A172 (cell line): Measurements from ENCODE around the gene DTHD1. TPM values are rescaled to one million over a fixed set of nuclear protein-coding genes. Genes with fewer than 3 reads are reported as not detected.

Source experiments
- DNase-seq: peaks from one replicate; pipeline ENCODE4 v3.0.0-alpha.2; 2015; ENCODE audit warnings: low spot score
- total RNA-seq: library from RNA; depleted of rRNA; stranded (reverse); fragments of >200 nt; shearing (Covaris generic); gene quantifications from 2 replicates; pipeline ENCODE4 v1.2.3, GENCODE V29; 2014; rRNA removed

Gene DTHD1
- total RNA-seq = not detected in 2 replicates

DNA sequence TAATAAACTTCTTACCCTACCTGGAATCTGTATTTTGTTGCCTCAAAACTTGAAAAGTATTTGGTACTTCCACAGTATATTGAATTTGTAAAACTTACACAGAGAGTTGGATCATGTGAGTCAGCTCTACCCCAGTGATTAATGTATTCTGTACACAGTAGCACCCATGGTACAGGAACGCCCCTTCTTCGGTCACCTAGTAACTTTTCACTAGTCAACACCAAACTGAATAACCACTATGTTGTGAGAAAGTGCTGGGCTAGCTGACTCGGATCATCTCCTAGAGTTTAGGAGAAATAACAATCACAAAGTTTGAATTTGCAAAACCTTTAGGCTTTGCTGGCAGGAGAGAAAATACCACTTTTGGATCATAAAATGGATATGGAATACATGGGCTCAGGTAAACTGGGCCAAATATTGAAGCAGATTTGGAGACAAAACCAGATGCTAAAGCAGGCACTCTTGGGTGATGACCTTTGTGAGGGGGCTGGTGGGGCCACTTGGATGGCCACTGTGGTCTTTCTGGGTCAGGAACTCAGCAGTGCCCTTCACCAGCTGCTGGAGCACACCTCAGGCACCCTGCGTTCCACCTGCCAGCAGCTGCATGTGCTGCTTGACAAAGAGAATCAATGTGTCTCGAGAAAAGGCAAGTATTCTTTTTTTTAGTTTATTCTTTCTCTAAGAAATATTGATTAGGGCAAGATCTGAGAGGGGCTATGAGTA is at the start of gene DTHD1:
DTHD1 (plus strand) TSS at position 233 of the 723 bp plus-strand sequence; CDS start at position 376, 143 bp downstream.
- peak; percentile 28 for DNase-seq

DNA sequence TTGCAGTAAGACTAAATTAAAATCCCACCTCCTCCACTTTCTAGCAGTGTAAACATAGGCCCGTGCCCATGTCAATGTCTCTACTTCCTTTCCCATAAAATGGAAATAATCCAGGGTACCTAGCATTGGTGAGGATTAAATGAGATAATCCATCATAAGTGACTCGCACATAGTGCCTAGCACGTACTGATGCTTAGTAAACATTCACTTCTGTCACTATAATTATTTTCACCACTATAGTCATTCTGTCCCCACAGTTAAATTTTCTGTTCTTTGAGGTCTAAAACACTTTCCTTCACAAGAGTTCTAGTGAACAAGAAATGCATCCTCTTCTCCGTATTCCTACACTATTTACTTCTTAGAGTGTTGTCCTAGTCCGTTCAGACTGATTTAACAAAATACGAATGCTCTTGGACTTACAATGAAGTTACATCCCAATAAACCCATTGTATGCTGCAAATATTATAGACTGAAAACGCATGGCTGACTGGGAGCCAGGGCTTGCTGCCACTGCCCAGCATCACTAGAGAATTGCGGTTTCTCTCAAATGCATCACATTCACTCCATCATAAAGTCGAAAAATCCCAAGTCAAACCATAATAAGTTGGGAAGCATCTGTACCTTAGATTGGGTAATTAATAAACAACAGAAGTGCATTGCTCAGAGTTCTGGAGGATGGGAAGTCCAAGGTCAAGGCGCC is 47.7 kb upstream of the DTHD1 start:
- DNase-seq = no peak

DNA sequence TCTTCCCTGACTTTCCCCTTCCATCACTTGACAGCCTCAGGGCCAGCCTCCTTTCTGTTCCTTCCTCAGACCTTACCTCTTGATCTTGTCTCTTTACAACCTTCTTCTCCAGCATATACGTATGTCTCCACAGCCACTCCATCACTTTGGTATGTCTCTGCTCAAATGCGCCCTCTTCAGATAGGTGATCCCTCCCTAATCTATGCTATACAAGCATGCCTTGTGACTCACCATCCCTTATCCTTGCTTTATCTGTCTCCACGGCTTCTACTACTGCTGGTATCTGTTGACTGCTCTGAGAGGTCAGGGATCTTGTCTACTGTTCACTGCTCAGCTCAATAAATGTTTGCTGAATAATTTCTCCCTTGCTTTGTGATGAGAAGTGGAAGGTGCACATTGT is 46.1 kb upstream of the DTHD1 start:
- peak; percentile 58 for DNase-seq

DNA sequence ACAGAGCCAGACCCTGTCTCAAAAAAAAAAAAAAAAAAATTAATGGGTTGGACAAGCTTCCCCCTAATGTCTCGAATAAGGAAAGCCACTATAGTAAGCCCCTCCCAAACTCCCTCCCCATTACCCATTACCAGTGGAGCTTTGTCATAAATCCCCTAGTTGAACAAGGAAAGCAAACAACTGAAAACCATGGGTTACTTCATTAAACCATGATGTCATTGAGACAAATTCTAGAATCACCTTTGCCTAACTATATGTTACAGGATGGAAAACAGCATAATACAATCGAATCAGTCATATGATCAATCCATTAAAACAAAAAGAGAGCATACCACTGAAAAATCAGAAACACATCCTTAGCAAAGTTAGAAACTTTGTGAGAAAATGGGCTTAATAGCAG is 45.3 kb upstream of the DTHD1 start:
- no peak for DNase-seq

DNA sequence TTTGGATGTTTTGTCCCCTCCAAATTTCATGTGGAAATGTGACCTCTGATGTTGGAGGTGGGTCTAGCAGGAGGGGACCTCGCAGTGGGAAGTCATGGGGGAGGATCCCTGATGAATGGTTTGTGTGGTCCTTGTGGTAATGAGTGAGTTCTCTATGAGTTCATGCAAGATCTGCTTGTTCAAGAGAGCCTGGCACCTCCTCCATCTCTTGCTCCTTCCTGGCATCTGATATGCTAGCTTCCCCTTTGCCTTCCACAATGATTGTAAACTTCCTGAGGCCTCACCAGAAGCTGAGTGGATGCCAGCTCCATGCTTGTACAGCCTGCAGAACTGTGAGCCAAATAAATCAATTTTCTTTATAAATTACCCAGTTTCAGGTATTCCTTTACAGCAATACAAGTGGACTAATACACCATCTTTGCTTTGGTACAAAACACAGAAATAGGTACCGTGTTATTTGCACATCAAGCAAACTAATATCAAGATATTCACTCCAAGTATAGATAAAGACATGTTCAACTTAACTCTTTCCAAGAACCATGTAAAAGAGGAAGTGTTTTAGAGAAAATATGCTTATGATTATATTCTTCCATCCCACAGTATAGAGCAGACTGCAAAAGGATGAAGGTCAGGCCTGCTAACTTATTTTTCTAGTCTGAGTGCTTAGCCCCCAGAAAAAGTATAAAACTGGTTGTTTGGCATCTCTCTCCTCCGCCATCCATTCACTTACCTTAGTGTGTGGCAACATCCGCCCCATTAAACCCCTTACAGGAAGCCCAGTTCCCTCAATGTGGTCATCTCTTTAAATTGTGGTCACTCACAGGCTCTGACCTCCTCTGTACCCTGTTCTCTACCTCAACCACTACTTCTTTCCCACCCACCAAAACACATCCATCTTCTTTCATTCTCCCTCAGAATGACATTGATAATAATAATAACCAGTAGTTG is 43.8 kb upstream of the DTHD1 start:
- DNase-seq = no peak

DNA sequence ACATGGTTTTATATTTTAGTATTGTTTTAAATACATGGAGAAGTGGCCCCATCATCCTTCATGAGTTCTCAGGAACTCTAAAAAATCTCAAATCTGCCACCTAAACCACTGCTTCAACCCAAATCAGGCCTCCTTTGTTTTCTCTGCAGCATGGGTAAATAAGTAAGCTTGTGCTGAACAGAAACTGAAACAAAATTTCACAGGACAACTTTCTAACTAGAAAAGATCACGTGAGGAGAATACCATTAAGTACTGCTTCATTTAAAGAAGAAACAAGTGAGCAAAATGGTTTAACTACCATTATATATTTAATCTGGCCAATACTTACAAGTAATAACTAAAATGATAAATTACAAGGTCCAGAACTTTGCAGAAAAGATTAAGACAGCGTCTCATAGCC is 39.6 kb upstream of the DTHD1 start:
- DNase-seq = peak; percentile 10

DNA sequence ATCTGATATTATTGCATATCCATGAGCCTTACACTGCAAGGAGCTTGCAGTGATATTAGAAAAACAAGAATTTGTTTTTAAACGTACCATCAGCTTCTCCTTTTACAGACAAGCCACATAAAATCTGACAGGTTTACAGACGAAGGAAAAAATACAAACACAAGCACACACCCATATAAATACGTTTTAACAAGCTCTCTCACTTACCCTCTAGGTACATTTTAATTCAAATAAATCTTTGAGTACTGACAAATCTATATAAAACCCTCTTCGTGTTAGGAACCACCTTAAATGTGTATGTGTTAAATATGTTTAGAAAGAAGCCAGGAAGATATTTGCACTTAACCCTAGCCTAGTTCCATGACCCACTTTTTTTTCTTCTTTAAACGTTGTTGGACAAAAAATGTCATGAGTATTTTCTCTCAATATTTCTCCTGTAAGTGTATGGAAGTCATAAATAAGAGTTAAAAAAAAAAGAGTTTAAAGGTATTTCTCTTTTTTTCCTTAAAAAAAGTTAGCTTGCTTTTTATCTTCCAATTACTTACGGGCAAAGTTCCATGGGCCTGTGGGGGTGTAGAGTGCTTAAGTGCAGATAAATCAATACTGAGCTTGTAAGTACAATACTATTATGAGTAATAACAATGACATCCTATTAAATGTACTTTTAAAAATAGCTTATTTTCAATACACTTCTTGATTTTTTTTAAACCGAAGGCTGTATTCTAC is 38.6 kb upstream of the DTHD1 start:
- no peak for DNase-seq

DNA sequence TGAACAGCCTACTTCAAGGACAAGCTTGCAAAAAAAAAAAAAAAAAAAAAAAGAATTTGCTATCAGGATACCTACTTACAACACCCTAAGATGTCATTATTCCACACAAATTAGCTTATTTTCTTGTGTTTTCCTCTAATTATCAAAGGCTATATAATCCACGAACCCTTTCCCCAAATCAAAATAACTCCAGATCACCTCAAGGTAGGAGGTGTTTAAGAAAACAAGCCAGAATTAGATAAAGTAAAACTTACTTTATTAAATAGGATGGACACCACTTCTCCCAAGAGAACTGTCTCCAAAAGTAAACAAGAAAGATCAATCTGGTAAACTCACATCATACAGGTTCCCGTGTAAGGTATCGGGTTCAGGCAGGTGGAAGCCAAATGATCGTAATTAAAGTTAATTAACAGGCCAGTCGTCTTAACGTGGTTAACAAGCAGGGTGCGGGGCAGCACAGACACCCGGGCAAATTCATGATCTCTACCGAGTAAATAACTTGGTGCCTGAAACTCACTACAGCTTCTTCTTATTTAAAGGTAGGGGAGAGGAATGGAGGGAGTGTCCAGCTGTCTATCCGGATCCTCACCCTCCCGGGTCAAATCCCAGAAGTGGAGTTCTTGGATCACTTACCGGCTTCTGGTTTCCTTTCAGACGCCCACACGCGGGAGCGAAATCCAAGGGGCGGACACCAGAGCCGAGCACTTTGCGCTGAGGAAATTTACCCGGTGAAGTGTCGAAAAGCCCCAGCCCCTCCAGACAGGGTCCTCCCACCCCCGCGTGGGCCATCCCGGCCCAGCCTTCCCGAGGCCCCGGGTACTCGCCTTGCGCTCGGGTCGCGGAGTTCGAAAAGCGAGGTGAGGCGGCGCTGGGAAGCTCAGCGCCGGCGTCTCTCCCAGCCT is 37.8 kb upstream of the DTHD1 start:
- DNase-seq = peak; percentile 23

DNA sequence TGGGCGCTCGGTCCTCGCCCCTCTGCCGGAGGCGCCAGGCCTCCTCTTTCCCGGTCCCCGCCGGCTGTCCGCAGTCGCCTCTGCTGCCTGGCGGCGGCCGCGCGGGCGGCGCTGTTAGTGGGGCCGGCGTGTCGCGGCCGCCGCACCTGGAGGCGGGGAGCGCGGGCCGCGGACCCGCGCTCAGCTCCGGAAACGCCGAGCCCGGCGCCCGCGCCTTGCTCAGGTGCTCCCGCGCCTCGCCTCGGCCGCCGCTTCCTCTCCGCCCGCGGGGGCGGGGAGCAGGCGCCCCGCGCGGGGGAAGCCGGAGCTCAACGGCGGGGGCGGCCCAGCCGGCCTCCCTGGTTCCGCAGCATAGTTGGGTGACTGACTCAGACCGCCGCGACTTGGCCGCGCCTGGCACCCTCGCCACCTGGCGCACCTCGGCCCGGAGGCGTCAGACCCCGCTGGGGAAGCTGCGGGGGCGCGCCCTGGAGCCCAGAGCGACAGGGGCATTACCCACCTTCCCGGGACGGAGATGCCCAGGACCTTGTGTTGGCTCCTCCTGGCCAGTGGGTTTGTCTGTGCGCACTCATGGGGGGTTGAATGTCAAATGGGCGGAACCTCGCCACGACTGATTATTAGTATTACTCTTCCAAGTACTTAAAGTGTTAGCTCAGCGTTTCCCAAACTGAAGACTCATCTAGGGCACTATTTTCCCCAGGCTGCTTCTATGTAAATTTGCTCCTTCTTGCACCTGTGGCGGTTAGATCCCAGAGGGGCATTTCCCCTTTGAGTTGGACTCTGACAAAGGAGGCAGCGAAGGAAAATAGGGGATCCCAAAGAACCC is 36.9 kb upstream of the DTHD1 start, which contains the start of gene ARAP2:
ARAP2 (minus strand) TSS at position 258 of the 826 bp plus-strand sequence. CDS start 15,028 bp downstream, outside the sequence.
- peak; percentile 33 for DNase-seq

DNA sequence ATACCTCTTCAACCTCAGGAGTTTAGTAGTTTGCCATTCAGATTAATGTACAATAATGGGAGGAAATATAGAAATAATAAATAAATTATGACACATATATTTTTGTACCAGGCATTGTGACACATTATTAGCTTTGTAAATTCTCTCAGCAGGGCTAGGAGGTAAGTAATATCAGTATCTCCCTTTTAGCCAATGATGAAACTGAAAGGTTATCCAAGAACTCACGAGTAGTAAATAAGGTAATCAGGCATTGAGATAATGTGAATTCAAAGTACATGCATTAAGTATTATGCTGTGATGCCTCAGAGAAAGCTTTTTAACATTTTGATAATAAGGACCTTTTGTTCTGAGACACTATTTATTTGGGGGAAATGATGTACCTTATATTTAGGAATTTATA is 31.8 kb upstream of the DTHD1 start:
- no peak for DNase-seq

DNA sequence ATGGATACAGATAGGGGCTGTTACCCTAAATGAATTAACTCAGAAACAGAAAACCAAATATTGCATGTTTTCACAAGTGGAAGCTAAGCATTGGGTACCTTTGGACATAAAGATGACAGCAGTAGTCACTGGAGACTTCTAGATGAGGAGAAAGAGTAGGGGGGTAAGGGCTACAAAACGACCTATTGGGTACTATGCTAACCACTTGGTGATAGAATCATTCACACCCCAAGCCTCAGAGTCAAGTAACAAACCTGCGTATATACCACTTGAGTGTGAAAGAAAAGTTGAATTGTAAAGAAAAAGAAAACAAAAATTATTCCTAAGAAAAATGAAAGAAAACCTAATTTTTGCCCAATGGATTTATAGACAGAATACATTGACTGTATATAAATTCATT is 29.4 kb upstream of the DTHD1 start:
- DNase-seq = no peak

DNA sequence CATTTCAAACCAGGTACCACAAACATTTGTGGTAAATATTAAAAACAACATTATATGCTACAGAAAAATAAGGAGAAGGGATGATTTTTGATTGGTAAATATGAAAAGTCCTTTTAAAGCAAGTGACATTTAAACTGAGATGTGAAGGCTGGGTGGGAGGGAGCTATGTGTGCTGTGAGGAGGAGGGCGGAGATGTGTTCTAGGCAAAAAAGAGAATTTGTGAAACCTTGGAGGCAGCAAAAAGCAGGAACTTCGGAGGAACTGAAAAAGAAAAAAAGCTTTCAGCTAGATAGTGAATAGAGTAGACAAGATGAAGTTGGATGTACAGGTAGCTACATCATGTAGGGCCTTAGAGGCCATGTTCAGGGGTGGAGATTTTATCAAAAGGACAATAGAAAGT is 27.0 kb upstream of the DTHD1 start:
- DNase-seq = no peak

DNA sequence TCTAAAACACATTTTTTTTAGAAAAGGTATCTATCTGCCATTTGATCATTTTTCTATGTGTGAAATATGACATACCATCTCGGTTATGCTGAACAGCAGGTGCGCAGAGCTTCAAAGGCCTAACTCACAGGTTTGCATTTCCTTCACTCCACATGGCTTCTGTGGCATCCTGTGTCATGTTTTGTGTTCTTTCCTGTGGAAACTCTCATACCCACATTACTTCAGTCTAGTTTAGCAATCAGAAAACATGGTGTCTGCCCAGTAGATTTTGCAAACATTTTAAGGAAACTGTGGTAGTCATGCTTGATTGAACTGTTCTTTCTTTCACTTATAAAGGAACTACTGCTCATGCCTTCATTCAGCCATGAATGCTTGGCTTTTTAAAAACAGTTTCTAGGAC is 25.8 kb upstream of the DTHD1 start:
- no peak for DNase-seq

DNA sequence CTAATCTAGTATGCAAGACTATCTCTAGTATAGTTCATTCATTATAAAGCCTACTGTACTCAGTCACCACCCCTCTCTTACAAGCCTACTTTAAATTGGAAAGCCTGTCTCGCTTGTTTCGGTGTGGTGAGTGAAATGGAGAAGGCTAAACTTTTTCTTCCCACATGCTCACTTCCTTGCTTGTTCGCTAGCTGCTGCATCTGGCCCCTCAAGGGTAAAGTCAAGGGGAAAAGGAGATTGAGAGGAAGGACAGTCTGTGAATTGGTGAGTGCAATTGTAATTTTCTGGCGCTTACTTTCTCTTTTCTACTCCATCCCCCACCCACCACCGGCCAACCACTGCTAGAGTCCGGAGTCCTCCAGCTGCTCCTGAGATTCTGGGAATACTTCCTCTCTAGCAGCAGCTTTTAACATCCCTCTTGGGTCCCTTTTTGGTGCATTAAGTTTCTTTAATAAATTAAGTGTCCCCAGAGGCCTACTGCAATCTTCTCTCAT is 25.0 kb upstream of the DTHD1 start:
- no peak for DNase-seq

DNA sequence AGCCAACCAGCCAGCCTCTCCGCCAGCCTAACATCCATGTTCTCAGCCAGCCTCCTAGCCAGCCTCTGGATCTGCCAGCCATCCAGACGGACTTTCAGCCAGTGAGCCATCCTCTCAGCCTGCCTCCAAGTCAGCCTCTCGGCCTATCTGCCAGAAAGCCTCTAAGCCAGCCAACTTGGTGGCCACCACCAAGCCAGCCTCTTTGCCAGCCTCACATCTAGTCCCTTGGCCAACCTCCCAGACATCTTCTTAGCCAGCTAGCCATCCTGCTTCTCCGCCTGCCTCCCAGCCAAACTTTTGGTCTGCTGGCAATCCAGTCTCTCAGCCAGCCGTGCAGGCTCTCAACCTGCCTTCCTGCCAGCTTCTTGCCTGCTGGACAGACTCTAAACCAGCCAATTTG is 20.7 kb upstream of the DTHD1 start:
- no peak for DNase-seq

DNA sequence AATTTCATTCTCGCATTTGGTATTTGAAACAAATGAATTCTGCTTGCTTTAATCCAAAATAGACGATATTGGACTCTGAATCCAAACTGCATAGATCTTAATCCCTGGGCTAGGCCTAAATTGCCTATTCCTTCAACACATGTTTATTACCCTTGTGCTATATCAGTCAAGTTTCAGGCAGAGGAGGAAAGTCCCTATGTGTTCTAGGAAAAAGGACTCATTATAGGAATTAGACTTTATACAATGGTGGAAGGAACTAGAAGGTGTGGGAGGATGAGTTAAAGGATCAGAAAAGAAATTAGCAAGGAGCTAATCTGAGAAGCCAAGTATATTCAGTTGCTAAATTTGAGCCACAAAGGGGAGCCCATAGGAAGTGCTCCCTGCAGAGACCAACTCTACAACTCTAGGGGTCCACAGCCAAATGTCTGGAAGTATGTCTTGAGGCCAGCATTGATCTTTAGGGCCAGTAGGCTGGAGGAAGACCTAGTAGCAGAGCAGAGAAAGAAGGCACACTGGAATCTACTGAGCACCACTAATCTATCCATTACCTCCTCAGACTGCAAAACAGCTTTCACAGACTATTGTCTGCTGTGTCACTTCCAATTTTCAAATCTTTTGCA is 17.1 kb upstream of the DTHD1 start:
- DNase-seq = no peak

DNA sequence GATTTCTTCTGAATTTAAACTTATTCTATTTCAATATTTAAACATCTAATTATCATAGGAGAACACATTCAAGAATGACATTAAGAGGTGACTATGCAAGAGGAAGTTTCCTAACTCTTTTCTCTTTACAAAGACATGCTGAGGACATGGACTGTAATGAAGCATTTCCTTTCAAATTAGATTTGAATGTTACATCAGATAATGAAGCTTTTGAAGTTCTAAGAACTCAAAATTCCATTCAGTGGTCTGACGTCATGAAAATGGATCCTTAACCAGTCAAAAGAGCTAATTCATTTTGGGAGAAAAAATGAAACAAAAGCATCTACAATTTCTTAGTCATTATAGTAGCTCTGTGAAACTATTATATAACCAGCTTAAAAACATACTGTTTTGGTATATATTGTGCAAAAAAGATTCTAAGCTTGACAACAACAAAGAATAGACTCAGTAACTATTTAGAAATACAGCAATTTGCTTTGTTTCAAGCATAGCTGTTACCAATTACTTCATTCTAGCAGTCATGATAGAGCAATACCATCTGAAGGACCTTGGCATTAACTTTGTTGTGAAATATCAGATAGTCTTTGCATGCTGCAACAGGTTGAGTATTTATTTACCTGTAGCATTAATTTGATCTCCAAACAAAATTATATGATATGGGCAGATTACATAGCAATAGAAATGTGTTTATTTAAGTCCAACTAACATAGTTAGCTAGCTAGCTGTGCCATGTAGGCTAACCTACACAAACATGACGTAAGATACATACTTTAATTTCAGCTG is 13.7 kb upstream of the DTHD1 start:
- DNase-seq = no peak

DNA sequence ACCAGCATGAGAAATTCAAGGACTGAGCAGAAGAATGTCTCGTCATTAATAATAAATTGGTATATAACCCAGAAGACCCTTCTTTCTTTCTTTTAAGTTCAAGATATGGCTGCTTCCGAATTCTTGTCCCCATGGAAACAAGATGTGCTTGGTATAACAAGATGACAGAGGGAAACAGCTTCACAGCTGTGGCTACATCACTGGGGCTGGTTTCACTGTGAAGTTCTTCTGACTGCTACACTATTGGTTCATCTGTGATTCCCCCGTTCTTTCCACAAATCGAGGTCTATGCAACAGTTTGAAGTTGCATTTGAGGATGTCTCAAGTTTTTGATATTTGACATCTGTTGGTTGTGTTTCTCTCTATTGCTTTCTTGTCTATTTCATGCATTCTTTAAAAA is 12.3 kb upstream of the DTHD1 start:
- DNase-seq = no peak
